ENCODE measurements around the gene LRRC4C. TPM values are rescaled to one million over a fixed set of nuclear protein-coding genes. Genes with fewer than 3 reads are reported as not detected.

The LRRC4C gene
- total RNA-seq, 1 experiment from 2014 or later: 0.06 TPM

- H3K4me3 ChIP-seq: no peak overlapping the region
- H3K36me3 ChIP-seq: no peaks in the 10 kb centered on the region
- H3K4me1 ChIP-seq: no peaks in the 10 kb centered on the region
- no peak overlapping the region for H3K27ac ChIP-seq
- 0 out of 2 replicates have a peak, but pooled peaks cover 2% of the 10 kb centered on the region for H3K27me3 ChIP-seq
- H3K9me3 ChIP-seq (replicated peaks): no peaks in the 10 kb centered on the region; the same call in 1 of the 2 replicates
- DNase-seq: no peak
These were observed 1168.1 kb downstream of the LRRC4C start for GRCh38 chr11:40291329-40291728.

- Histone ChIP-seq H3K4me3 (no peak overlapping the region), H3K36me3 (no peaks in the 10 kb centered on the region), H3K27ac (no peak overlapping the region), H3K4me1 (no peaks in the 10 kb centered on the region), H3K9me3 (replicated peaks) (no peaks in the 10 kb centered on the region; the same call in 1 of the 2 replicates), H3K27me3 (0 out of 2 replicates have a peak, but pooled peaks cover 2% of the 10 kb centered on the region)
- no peak for DNase-seq
These were observed 1169.3 kb downstream of the LRRC4C start for GRCh38 chr11:40290171-40290631.

GRCh38 chr11:40289370-40289769 is 1170.1 kb downstream of the LRRC4C start:
- no peaks in the 10 kb centered on the region for H3K4me1 ChIP-seq
- H3K4me3 ChIP-seq: no peak overlapping the region
- 0 out of 2 replicates have a peak, but pooled peaks cover 2% of the 10 kb centered on the region for H3K27me3 ChIP-seq
- no peaks in the 10 kb centered on the region; the same call in 1 of the 2 replicates for H3K9me3 ChIP-seq (replicated peaks)
- H3K36me3 ChIP-seq: no peaks in the 10 kb centered on the region
- no peak overlapping the region for H3K27ac ChIP-seq
- DNase-seq: no peak

GRCh38 chr11:40287916-40288803 is 1171.3 kb downstream of the LRRC4C start:
- 0 out of 2 replicates have a peak, but pooled peaks cover 2% of the 10 kb centered on the region for H3K27me3 ChIP-seq
- no peak overlapping the region for H3K27ac ChIP-seq
- no peaks in the 10 kb centered on the region for H3K4me1 ChIP-seq
- no peak overlapping the region for H3K4me3 ChIP-seq
- H3K9me3 ChIP-seq (replicated peaks): no peaks in the 10 kb centered on the region; the same call in 1 of the 2 replicates
- H3K36me3 ChIP-seq: no peaks in the 10 kb centered on the region
- no peak for DNase-seq

- H3K36me3 ChIP-seq: no peaks in the 10 kb centered on the region
- peaks cover 4% of the 10 kb centered on the region; the same call in 1 of the 2 replicates for H3K4me1 ChIP-seq
- H3K4me3 ChIP-seq: no peak overlapping the region
- no peak overlapping the region for H3K27ac ChIP-seq
- H3K27me3 ChIP-seq: 0 out of 2 replicates have a peak, but pooled peaks cover 7% of the 10 kb centered on the region
- no peaks in the 10 kb centered on the region; the same call in 1 of the 2 replicates for H3K9me3 ChIP-seq (replicated peaks)
- DNase-seq: no peak
These were observed 1173.3 kb downstream of the LRRC4C start for GRCh38 chr11:40286137-40286536.

GRCh38 chr11:40285558-40285957 is 1173.9 kb downstream of the LRRC4C start:
- no peak overlapping the region for H3K27ac ChIP-seq
- H3K4me3 ChIP-seq: no peak overlapping the region
- H3K4me1 ChIP-seq: peaks cover 4% of the 10 kb centered on the region; the same call in 1 of the 2 replicates
- no peaks in the 10 kb centered on the region; the same call in 1 of the 2 replicates for H3K9me3 ChIP-seq (replicated peaks)
- H3K36me3 ChIP-seq: no peaks in the 10 kb centered on the region
- DNase-seq: no peak
- H3K27me3 ChIP-seq: 0 out of 2 replicates have a peak, but pooled peaks cover 6% of the 10 kb centered on the region

GRCh38 chr11:40281052-40281580 is 1178.3 kb downstream of the LRRC4C start:
- Histone ChIP-seq H3K36me3 (no peaks in the 10 kb centered on the region), H3K27me3 (0 out of 2 replicates have a peak, but pooled peaks cover 6% of the 10 kb centered on the region), H3K4me1 (peaks cover 4% of the 10 kb centered on the region; the same call in 1 of the 2 replicates), H3K9me3 (replicated peaks) (no peaks in the 10 kb centered on the region), H3K4me3 (no peak overlapping the region), H3K27ac (no peak overlapping the region)
- peak; percentile 15 to 51 for DNase-seq

- H3K4me1 ChIP-seq: peaks cover 4% of the 10 kb centered on the region; the same call in 1 of the 2 replicates
- H3K4me3 ChIP-seq: no peak overlapping the region
- H3K27me3 ChIP-seq: 0 out of 2 replicates have a peak, but pooled peaks cover 6% of the 10 kb centered on the region
- no peaks in the 10 kb centered on the region for H3K36me3 ChIP-seq
- DNase-seq: peak in 1 of 2 experiments; percentile 8
- no peaks in the 10 kb centered on the region for H3K9me3 ChIP-seq (replicated peaks)
- no peak overlapping the region for H3K27ac ChIP-seq
These were observed 1179.0 kb downstream of the LRRC4C start for GRCh38 chr11:40280159-40281051.

GRCh38 chr11:40276960-40277359 is 1182.5 kb downstream of the LRRC4C start:
- no peak for DNase-seq
- Histone ChIP-seq H3K27ac (no peak overlapping the region), H3K36me3 (no peaks in the 10 kb centered on the region), H3K9me3 (replicated peaks) (no peaks in the 10 kb centered on the region), H3K4me1 (peaks cover 4% of the 10 kb centered on the region; the same call in 1 of the 2 replicates), H3K27me3 (0 out of 2 replicates have a peak, but pooled peaks cover 3% of the 10 kb centered on the region), H3K4me3 (no peak overlapping the region)

- Histone ChIP-seq H3K4me3 (no peak overlapping the region), H3K4me1 (no peaks in the 10 kb centered on the region), H3K27ac (no peak overlapping the region), H3K27me3 (no peaks in the 10 kb centered on the region), H3K9me3 (replicated peaks) (no peaks in the 10 kb centered on the region), H3K36me3 (no peaks in the 10 kb centered on the region)
- DNase-seq: no peak
These were observed 1185.4 kb downstream of the LRRC4C start for GRCh38 chr11:40274017-40274416.

- Histone ChIP-seq H3K4me1 (no peaks in the 10 kb centered on the region), H3K4me3 (no peak overlapping the region), H3K36me3 (no peaks in the 10 kb centered on the region), H3K27ac (no peak overlapping the region), H3K9me3 (replicated peaks) (no peaks in the 10 kb centered on the region), H3K27me3 (no peaks in the 10 kb centered on the region)
- no peak for DNase-seq
These were observed 1186.2 kb downstream of the LRRC4C start for GRCh38 chr11:40273192-40273732.

GRCh38 chr11:40271361-40271760 is 1188.1 kb downstream of the LRRC4C start:
- Histone ChIP-seq H3K27ac (no peak overlapping the region), H3K27me3 (no peaks in the 10 kb centered on the region), H3K36me3 (no peaks in the 10 kb centered on the region), H3K4me3 (no peak overlapping the region), H3K9me3 (replicated peaks) (no peaks in the 10 kb centered on the region), H3K4me1 (no peaks in the 10 kb centered on the region)
- no peak for DNase-seq

GRCh38 chr11:40269865-40270264 is 1189.6 kb downstream of the LRRC4C start:
- Histone ChIP-seq H3K27me3 (no peaks in the 10 kb centered on the region; the same call in 1 of the 2 replicates), H3K36me3 (no peaks in the 10 kb centered on the region), H3K4me1 (no peaks in the 10 kb centered on the region), H3K4me3 (no peak overlapping the region), H3K27ac (no peak overlapping the region), H3K9me3 (replicated peaks) (no peaks in the 10 kb centered on the region)
- DNase-seq: no peak

GRCh38 chr11:40268551-40268950 is 1190.9 kb downstream of the LRRC4C start:
- H3K4me3 ChIP-seq: no peak overlapping the region
- H3K9me3 ChIP-seq (replicated peaks): no peaks in the 10 kb centered on the region
- DNase-seq: no peak
- no peak overlapping the region for H3K27ac ChIP-seq
- no peaks in the 10 kb centered on the region; the same call in 1 of the 2 replicates for H3K27me3 ChIP-seq
- H3K36me3 ChIP-seq: no peaks in the 10 kb centered on the region
- H3K4me1 ChIP-seq: no peaks in the 10 kb centered on the region
